ENCODE data around the gene OR5B17. TPM values are rescaled to one million over a fixed set of nuclear protein-coding genes. Genes with fewer than 3 reads are reported as not detected.
"Not testable (repeated sequence)": the region's sequence is repeated elsewhere in the genome, so short reads cannot be mapped to it uniquely, and the experiment has no call there.

OR5B17 gene
- not detected in 2 replicates for total RNA-seq

GRCh38 chr11:58358969-58359368 lies at the start of gene OR5B17:
OR5B17 (minus strand) TSS chr11:58359069; CDS start chr11:58359069, 0 bp downstream.
- Histone ChIP-seq H3K36me3 (ENCODE audit: control insufficient read depth, insufficient read depth, low read length) (no peaks in the 10 kb centered on the region), H3K4me3 (ENCODE audit: low read depth, low read length) (no peak within 1 kb of the TSS), H3K27me3 (ENCODE audit: control insufficient read depth, insufficient read depth, low read length) (no peaks in the 10 kb centered on the region)
- no peak for FAIRE-seq
- TF ChIP-seq CTCF (IDR thresholded peaks at IDR 0.05; ENCODE audit: insufficient read depth, low read length, severe bottlenecking) = no peak
- no peak for DNase-seq (ENCODE audit: low read depth)

- Histone ChIP-seq H3K36me3 (ENCODE audit: control insufficient read depth, insufficient read depth, low read length) (no peaks in the 10 kb centered on the region), H3K4me3 (ENCODE audit: low read depth, low read length) (no peak within 1 kb of the TSS), H3K27me3 (ENCODE audit: control insufficient read depth, insufficient read depth, low read length) (no peaks in the 10 kb centered on the region)
- DNase-seq (ENCODE audit: low read depth) (no peak), FAIRE-seq (no peak)
- TF ChIP-seq CTCF (IDR thresholded peaks at IDR 0.05; ENCODE audit: insufficient read depth, low read length, severe bottlenecking) = no peak
These were observed 47.9 kb upstream of the OR5B17 start, which contains the start of gene OR5B3 for GRCh38 chr11:58406774-58407173. OR5B3 (minus strand) TSS chr11:58406874; CDS start chr11:58403409, 3,465 bp downstream.

- FAIRE-seq; DNase-seq (ENCODE audit: low read depth): not testable (repeated sequence)
These were observed 40.8 kb upstream of the OR5B17 start for GRCh38 chr11:58399622-58400021.

GRCh38 chr11:58395581-58395980 lies 36.7 kb upstream of the OR5B17 start:
- FAIRE-seq = no peak
- DNase-seq (ENCODE audit: low read depth) = no peak
- Histone ChIP-seq H3K27me3 (ENCODE audit: control insufficient read depth, insufficient read depth, low read length) (no peaks in the 10 kb centered on the region), H3K4me3 (ENCODE audit: low read depth, low read length) (no peak overlapping the region), H3K36me3 (ENCODE audit: control insufficient read depth, insufficient read depth, low read length) (no peaks in the 10 kb centered on the region)
- no peak for TF ChIP-seq CTCF (IDR thresholded peaks at IDR 0.05; ENCODE audit: insufficient read depth, low read length, severe bottlenecking)

More at GRCh38 chr11:58399622-58400021, 40.8 kb upstream of the OR5B17 start:
- H3K36me3 ChIP-seq (ENCODE audit: control insufficient read depth, insufficient read depth, low read length); H3K4me3 ChIP-seq (ENCODE audit: low read depth, low read length); H3K27me3 ChIP-seq (ENCODE audit: control insufficient read depth, insufficient read depth, low read length): not testable (repeated sequence)

- FAIRE-seq = no peak
- Histone ChIP-seq H3K4me3 (ENCODE audit: low read depth, low read length) (no peak overlapping the region), H3K36me3 (ENCODE audit: control insufficient read depth, insufficient read depth, low read length) (no peaks in the 10 kb centered on the region), H3K27me3 (ENCODE audit: control insufficient read depth, insufficient read depth, low read length) (no peaks in the 10 kb centered on the region)
- peak; percentile 85 for DNase-seq (ENCODE audit: low read depth)
- no peak for TF ChIP-seq CTCF (IDR thresholded peaks at IDR 0.05; ENCODE audit: insufficient read depth, low read length, severe bottlenecking)
These were observed 35.3 kb upstream of the OR5B17 start for GRCh38 chr11:58394195-58394594.

- Histone ChIP-seq H3K27me3 (ENCODE audit: control insufficient read depth, insufficient read depth, low read length) (no peaks in the 10 kb centered on the region), H3K36me3 (ENCODE audit: control insufficient read depth, insufficient read depth, low read length) (no peaks in the 10 kb centered on the region), H3K4me3 (ENCODE audit: low read depth, low read length) (no peak overlapping the region)
- no peak for TF ChIP-seq CTCF (IDR thresholded peaks at IDR 0.05; ENCODE audit: insufficient read depth, low read length, severe bottlenecking)
- FAIRE-seq = no peak
- peak; percentile 91 for DNase-seq (ENCODE audit: low read depth)
These were observed 33.9 kb upstream of the OR5B17 start for GRCh38 chr11:58392746-58393145.

Data from bronchial epithelial cell (primary cell).